HG03025 (cell line): ENCODE measurements around the gene SPACA5B.
"Not testable (repeated sequence)": the region's sequence is repeated elsewhere in the genome, so short reads cannot be mapped to it uniquely, and the experiment has no call there.

ENCODE experiments used
- ATAC-seq: cut with Tn5 transposase; IDR thresholded peaks from one replicate; pipeline ENCODE4 v1.9.1; 2021; ENCODE audit warnings: mild to moderate bottlenecking, moderate library complexity; ENCODE audit not compliant: unreplicated experiment, low FRiP score

SPACA5B gene

DNA sequence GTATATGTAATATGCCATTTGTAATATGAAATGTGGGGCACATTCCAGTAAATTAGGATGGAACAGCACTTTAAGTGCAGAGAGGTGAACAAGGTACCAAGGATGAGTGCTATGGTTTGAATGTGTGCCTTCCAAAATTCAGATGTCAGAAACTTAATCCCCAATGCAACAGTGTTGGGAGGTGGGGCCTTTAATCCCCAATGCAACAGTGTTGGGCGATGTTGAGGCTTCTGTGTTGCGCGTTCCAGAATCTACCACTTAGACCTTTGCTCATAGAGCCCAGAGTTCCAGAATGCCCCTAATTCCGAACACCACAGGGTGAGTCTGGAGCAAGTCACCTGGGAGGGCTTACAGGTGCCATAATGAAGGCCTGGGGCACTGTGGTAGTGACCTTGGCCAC is at the start of gene SPACA5B:
Gene SPACA5B (plus strand): TSS at position 301 of the 400 bp plus-strand sequence. CDS start 62 bp downstream, at position 363.
- ATAC-seq, result not testable (repeated sequence)

DNA sequence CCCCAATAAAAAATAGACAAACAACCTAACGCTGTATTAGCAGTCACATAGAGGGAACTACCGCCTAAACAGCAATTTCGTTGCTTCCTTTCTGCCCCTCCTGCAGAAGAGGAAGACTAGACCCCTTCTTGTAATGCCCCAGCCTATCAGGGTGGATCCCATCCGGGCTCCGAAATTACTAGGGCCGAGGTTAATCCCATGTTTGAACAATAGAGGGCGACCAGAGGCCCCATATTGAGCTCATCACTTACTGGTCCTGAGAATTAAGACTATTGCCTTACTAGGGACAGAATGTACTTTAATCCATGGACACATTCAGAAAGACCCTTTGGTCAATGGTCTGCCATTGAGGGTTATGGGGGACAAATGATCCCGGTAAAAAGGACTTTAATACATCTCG is 47.2 kb upstream of the SPACA5B start:
- no peak for ATAC-seq

DNA sequence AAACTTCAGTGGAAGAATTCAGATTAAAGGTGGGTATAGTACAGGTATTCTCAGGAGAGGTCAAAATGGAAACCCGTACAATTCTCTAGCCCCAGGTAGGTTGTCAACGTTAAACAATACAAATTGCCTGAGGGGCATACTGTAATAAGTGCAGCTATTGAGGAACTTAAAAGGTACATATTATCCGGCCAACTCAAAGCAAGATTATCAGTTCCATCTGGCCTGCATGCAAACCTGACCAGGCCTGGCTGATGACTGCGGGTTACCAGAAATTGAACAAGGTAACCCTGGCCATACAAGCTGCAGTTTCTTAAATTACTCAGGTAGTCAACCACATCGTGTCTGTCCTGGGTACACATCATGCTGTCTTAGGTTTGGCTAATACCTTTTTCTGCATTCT is 46.7 kb upstream of the SPACA5B start:
- no peak for ATAC-seq

DNA sequence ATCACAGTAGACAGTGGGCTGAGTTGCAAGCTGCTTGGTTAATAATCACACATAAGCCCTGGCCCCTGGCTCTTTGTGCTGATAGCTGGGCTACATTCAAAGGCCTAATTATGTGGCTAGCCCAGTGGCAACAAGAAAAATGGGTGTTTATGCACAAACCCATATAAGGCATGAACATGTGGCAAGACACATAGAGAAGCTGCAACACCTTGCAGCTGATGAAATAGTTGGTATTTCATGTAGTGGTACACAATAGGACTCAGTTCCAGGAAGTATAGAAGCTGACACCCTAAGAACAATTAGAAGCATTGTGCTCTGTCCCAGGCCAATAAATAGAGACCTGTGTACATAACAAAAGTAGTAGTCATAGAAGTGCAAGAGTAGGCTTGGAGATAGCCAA is 44.3 kb upstream of the SPACA5B start:
- no peak for ATAC-seq

DNA sequence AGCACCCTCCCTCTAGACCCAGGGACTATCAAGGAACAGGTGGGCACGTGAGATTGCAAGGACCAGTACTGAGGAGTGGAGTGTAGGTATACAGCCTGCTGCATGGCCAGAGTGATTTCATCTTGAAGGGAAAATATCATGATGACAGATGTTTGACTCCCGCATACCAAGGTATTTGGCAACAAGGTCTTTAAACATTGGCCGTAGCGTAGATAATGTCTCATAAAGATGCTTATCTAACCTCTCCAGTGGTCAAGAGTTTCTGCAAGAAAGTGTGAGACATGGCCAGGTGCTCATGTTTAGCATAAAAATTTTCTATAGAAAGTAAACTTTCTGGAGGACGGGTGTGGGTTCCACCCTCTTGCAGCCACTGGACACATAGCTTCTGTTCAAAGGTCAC is 40.3 kb upstream of the SPACA5B start:
- no peak for ATAC-seq

DNA sequence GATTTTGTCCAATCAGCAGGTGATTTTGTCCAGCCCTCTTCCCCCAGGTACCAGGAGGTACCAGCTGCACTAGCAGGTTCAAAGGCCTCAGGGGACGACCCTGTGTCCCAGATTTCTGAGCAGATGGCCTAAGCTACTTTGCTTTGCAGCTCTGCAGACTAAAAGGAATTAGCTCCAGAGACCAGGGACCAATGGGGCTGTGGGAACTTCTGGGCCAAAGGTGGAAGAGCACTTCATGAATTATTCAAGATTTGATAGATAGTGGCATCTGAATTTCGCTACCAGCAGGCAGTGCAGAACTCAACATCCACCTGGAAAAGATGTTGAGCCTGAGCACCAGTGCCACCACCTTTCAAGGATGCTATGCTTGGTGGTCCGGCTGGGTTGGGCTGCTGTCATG is 37.9 kb upstream of the SPACA5B start:
- ATAC-seq, result not testable (repeated sequence)

DNA sequence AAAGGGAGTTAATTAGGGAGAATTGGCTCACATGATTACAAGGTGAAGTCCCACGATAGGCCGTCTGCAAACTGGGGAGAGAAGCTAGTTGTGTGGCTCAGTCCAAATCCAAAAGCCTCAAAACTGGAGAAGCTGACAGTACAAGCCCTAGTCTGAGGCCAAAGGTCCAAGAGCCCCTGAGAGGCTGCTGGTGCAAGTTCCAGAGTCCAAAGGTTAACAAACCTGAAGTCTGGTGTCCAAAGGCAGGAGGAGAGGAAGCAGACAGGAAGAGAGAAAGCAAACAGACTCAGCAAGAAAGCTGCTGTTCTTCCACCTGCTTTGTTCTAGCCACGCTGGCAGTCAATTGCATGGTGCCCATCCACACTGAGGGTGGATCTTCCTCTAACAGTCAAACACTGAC is 29.0 kb upstream of the SPACA5B start:
- ATAC-seq, result no peak

DNA sequence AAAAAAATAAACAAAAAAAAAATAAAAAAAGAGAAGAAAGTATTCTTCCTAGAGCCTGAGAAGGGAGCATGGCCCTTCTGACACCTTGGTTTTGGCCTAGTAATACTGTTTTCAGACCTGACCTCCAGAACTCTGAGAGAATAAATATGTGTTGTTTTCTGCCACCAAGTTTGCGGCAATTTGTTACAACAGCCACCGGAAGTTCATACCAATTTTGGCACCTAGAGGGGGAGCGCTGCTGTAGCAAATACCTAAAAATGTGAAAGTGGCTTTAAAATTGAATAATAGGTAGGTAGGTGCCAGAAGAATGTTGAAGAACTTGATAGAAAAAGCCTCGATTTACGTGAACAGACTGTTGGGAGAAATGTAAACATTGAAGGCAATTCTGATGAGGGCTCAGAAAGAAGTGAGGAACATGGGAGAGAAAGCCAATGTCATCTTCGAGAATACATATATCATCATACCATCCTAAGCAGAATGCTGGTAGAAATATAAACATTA is 27.5 kb upstream of the SPACA5B start:
- ATAC-seq, result no peak

DNA sequence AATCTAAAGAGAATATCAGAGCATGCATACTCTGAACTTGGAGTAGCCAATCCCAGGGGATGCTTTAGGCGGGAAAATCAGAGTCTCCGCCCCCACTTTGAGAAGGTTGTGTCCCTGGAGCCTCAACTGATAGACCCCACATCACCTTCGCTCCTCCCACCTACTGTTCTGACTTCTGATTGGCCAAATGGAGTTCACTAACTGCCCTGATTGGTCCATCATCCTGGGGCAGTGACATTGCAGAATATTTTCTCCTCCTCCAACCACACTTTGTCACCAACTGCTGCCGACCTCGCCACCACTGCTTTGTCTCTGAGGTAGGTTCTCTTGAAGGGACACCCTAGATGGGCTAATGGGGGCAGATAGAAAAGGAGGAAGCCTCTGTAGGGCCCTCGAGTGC is 22.7 kb upstream of the SPACA5B start:
- ATAC-seq, result no peak

DNA sequence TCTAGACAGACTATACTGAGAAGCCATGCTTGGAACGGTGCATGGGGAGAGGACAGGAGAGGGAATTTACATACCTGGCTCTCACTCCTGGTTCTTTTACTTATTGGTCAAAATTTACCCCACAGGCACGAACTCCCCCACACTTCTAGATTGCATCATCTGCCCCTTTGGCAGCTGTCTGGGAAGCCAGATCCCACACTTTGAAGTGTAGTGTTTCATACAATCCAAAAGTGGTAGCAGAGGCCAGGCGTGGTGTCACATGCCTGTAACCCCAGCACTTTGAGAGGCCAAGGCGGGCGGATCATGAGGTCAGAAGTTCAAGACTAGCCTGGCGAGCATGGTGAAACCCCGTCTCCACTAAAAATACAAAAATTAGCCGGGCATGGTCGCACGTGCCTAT is 5.1 kb upstream of the SPACA5B start:
- not testable (repeated sequence) for ATAC-seq

DNA sequence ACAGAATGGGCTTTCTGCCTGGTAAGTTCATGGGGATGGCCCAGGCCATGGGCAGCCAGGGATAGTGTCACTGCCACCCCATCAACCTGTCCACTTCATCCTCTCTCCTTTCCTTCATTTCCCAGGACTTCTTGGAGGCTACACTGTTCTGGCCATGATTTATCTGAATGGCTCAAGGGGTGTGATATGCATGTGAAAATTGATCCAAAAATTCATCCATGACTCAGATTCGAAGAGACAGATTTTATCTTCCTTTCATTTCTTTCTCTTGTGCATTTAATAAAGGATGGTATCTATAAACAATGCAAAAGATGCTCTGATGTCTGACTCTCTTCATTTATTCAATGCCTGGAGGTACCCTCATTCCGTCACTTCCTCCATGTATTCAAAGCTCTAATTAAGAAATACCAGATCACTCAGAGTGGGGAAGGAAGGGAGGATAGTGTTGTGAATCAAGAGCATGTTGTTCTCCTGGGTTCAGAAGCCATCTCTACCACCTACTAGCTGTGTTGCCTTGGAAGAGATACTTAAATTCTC is 1.9 kb downstream of the SPACA5B start:
- not testable (repeated sequence) for ATAC-seq

DNA sequence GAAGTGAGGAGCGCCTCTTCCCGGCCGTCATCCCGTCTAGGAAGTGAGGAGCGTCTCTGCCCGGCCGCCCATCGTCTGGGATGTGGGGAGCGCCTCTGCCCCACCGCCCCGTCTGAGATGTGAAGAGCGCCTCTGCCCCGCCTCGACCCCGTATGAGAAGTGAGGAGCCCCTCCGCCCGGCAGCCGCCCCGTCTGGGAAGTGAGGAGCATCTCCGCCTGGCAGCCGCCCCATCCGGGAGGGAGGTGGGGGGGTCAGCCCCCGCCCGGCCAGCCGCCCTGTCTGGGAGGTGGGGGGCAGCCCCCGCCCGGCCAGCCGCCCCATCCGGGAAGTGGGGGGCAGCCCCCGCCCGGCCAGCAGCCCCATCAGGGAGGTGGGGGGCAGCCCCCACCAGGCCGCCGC is 8.7 kb downstream of the SPACA5B start:
- not testable (repeated sequence) for ATAC-seq

DNA sequence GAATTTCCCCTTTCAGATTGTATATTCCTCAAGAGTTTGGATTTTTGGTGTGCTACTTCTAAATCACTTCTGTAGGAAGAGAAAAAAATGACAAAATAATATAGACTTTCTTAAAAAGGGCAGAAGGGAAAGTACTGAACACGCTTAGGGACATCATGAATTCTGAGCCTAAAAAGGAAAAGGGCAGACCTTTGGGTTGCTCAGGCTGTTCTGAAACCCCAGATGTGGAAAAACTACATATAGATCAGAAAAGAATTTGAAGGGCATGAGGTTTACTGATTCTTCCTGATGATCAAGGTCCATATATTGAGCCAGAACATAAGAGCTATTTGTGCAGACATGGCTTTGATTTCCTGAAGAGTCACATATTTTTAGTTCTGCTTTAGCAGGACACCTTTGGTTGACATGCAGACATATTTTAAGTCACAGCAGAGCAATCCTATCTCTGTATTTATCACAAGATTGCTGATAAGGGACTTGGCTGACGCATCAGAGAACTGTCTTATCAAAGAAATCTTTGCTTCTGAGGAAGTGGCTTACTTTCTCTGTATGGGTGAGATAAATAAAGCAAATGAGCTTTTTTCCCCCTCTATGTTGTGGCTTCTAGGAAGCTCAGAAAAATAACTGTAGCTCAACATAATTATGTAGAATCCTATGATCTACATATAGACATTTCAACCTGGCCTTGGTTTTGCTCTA is 11.5 kb downstream of the SPACA5B start:
- not testable (repeated sequence) for ATAC-seq

DNA sequence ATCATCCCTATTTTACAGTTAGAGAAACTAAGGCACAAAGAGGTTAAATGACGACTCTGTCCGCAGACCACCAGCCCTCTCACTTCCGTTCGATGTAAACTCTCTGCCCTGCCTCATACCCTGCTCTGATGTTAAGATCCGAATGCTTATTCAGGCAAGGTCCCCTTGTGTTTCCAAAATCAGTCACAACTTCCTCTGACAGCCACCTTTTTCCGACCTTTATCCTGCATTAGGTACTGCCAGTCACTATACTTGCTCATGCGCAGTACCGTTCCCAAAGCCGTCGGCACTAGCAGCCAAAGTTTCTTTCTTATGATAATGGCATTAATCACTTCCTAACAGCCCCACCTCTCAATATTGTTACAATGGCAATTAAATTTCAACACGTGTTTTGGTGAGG is 12.3 kb downstream of the SPACA5B start:
- not testable (repeated sequence) for ATAC-seq

DNA sequence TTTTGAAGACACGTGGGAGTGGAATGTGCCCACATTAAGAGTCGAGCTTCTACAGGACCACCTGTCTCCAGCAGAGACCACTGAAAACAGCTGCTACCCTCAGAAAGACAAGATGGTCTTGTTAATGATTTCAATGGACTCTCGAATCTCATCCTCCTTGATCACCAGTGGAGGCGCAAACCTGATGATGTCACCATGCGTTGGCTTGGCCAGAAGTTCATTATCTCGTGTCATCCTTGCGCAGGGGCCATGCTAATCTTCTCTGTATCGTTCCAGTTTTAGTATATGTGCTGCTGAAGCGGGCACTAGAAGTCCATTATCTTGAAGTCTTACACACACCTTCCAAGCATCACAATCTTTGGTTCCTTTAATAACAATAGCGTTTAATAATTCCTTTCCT is 23.3 kb downstream of the SPACA5B start:
- no peak for ATAC-seq

DNA sequence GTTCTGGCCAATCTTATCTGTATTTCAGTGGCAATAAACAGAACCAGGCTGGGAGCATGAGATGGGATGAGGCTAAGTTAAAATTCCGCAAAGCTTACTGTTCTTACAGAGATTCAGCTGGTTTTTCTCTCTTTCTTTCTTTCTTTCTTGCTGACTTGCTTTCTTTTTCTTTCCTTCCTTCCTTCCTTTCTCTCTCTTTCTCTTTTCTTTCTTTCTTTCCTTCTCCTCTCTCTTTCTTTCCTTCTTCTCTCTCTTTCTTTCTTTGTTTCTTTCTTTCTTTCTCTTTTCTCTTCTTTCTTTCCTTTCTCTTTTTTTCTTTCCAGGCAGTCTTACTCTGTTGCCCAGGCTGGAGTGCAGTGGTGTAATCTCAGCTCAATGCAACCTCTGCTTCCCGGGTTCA is 24.4 kb downstream of the SPACA5B start:
- ATAC-seq, result no peak

DNA sequence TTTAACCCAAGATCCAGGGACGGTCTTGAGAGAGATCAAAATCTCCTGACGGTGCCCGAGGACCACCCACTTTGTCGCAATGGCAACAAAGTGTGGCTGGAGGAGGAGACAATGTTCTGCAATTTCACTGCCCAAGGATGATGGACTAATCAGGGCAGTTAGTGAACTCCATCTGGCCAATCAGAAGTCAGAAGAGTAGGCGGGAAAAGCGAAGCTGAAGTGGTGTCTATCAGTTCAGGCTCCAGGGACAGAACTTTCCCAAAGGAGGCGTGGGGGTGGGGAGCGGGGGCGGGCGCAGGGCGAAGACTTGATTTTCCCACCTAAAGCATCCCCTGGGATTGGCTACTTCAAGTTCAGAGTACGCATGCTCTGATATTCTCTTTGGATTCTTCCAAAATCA is 25.6 kb downstream of the SPACA5B start:
- ATAC-seq, result no peak

DNA sequence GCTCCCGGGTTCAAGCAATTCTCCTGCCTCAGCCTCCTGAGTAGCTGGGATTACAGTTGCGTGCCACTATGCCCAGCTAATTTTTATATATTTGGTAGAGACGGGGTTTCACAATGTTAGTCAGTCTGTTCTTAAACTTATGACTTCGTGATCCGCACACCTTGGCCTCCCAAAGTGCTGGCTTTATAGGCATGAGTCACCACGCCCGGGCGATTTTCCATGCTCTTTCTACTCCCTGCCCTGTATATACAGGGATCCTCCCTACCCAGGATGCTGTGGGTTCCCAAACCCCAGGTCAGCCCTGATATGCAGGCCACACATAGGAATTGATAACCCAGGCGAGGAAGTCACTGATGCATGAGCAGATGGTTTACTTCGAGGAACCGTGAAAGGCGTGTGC is 34.8 kb downstream of the SPACA5B start:
- no peak for ATAC-seq

DNA sequence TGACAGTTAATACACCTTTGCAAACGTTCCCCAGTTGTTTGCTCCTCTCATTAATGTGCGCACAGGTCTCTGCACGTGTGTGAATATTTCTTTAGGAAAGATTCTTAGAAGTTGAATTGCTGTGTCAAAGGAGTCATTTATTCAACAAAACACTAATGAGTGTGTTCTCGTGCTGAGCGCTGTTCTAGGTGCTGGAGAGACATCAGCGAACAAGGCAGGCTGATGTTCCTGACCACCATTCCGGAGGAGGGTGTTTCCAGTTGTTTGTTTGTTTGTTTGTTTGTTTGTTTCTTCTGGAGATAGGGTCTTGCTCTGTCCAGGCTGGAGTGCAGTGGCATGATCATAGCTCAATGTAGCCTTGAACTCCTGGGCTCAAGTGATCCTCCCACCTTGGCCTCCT is 35.9 kb downstream of the SPACA5B start:
- not testable (repeated sequence) for ATAC-seq

DNA sequence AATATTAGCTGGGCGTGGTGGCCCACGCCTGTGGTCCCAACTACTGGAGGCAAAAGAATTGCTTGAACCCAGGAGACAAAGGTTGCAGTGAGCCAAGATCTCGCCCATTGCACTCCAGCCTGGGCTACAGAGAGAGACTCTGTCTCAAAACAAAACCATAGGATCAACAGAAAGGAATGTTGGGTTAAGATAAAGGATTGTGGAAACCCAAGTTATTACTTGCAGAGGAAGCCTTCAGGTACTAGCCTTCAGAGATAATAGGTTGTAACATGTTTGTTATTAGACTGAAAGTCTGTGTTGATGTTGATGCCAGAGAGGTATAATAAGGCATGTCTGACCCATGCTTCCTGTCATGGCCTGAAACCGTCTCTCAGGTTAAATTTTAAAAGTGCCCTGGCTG is 49.3 kb downstream of the SPACA5B start:
- ATAC-seq, result no peak

DNA sequence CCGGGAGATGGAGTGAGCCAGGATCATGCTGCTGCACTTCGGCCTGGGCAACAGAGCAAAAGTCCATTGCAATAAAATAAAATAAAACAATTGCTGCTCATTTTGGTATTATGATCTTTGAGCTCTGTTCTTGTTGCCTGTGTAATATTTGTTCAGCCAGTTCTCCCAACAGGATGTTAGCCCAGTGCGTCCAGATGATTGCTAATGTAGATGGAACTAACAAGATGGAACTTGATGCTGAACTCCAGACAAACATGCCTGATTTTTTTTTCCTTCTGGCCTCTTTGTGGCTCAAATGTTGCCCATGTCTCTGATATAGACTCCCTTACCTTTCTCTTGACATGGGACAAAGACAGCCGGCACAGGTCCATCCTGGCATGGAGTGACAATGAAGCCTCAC is 50.4 kb downstream of the SPACA5B start:
- ATAC-seq, result no peak

DNA sequence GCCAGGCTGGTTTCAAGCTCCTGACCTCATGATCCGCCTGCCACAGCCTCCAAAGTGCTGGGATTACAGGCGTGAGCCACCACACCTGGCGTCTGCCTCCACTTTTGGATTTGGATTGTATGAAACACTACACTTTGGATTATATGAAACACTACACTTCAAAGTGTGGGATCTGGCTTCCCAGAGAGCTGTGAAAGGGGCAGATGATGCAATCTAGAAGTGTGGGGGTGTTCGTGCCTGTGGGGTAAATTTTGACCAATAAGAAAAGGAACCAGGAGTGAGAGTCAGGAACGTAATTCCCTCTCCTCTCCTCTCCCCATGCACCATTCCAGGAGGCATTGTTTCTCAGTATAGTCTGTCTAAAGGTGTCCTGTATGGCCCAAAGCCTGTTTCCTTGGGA is 51.5 kb downstream of the SPACA5B start:
- not testable (repeated sequence) for ATAC-seq
